Measurements from ENCODE around the gene TANC1. TPM values are rescaled to one million over a fixed set of nuclear protein-coding genes. Genes with fewer than 3 reads are reported as not detected.
A peak's percentile ranks its signal among the peaks of the same experiment; 100 is the strongest.

The TANC1 gene
- total and polyA plus RNA-seq, 2 donors (not counting 3 experiments of a cell fraction or from before 2014, with no cell fraction given) = 58.9 to 99.4 TPM

DNA sequence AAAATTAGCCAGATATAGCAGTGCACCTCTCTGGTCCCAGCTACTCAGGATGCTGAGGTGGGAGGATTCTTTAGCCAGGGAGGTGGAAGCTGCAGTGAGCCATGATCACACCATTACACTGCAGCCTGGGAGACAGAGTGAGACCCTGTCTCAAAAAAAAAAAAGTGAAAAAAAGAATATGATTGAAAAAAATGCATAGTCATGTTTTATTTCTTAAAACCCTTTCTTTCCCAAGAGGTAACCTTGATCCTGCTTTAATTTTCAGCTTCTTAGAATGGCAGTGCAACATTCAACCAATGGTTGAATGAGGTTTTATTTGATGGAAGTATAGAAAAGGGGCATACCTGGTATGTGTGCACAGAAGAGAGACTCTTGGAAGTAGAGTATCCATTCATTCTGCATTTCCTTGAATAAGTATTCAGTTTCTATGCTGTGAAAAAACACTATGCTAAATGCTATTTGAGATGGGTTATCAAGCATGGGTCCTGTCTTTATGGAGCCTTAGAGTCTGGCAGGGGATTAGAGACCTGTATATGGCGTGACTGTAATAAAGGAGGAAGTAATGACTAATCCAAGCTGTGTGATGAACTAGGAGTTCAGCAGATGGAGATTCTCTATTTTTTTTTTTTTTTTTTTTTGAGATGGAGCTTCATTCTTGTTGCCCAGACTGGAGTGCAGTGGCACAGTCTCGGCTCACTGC lies 171.8 kb downstream of the TANC1 start:
- peak; percentile 87 for DNase-seq (ENCODE audit: low read depth, low spot score)
- no peaks in the 10 kb centered on the region for H4K20me1 ChIP-seq (replicated peaks; ENCODE audit: control insufficient read depth, extremely low read depth, insufficient read depth, low read length)
- H3K9ac ChIP-seq (replicated peaks; ENCODE audit: extremely low read depth, insufficient read depth, low read length) = peak overlapping the region; percentile 50
- no peaks in the 10 kb centered on the region for H3K27me3 ChIP-seq (ENCODE audit: control insufficient read depth in 2 of 2, insufficient read depth in 2 of 2, low read length in 2 of 2)
- H3K4me1 ChIP-seq (ENCODE audit: control insufficient read depth, extremely low read depth, insufficient read depth, low read length) = peaks cover 60% of the 10 kb centered on the region
- peaks cover 30% of the 10 kb centered on the region for H3K79me2 ChIP-seq (ENCODE audit: control insufficient read depth, insufficient read depth, low read length)
- TF ChIP-seq POLR2AphosphoS5 (IDR thresholded peaks at IDR 0.05; ENCODE audit: insufficient read depth, low read depth, low read length) (peak; percentile 46), GATA2 (IDR thresholded peaks at IDR 0.05; ENCODE audit: insufficient read depth, insufficient read length, low read depth, low read length) (peak; percentile 15), JUN (IDR thresholded peaks at IDR 0.05; ENCODE audit: borderline replicate concordance, insufficient read depth, insufficient read length, low read depth) (peak; percentile 89), MYC (IDR thresholded peaks at IDR 0.05; ENCODE audit: low read depth, low read length) (no peak), POLR2A (IDR thresholded peaks at IDR 0.05; ENCODE audit: low read depth, low read length) (peak; percentile 34), FOS (IDR thresholded peaks at IDR 0.05; ENCODE audit: borderline replicate concordance, insufficient read depth, low read length) (peak; percentile 83)
- TF ChIP-seq, protein P1, sequence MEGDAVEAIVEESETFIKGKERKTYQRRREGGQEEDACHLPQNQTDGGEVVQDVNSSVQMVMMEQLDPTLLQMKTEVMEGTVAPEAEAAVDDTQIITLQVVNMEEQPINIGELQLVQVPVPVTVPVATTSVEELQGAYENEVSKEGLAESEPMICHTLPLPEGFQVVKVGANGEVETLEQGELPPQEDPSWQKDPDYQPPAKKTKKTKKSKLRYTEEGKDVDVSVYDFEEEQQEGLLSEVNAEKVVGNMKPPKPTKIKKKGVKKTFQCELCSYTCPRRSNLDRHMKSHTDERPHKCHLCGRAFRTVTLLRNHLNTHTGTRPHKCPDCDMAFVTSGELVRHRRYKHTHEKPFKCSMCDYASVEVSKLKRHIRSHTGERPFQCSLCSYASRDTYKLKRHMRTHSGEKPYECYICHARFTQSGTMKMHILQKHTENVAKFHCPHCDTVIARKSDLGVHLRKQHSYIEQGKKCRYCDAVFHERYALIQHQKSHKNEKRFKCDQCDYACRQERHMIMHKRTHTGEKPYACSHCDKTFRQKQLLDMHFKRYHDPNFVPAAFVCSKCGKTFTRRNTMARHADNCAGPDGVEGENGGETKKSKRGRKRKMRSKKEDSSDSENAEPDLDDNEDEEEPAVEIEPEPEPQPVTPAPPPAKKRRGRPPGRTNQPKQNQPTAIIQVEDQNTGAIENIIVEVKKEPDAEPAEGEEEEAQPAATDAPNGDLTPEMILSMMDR (IDR thresholded peaks at IDR 0.05; ENCODE audit: extremely low read depth in 1 of 2, insufficient read depth in 1 of 2, low read depth in 1 of 2, low read length in 2 of 2) = no peak
- FAIRE-seq = peak; percentile 69
- H3K9me3 ChIP-seq (replicated peaks; ENCODE audit: control insufficient read depth, insufficient read depth, low read length) = no peaks in the 10 kb centered on the region
- no peaks in the 10 kb centered on the region for H3K9me1 ChIP-seq (replicated peaks; ENCODE audit: control insufficient read depth, extremely low read depth, insufficient read depth, low read length)
- H3K4me3 ChIP-seq (replicated peaks in 1 of 3; ENCODE audit: insufficient read depth in 1 of 3, low read depth in 1 of 3, low read length in 3 of 3) = no peak overlapping the region
- no peak overlapping the region for H2AFZ ChIP-seq (ENCODE audit: low read depth, low read length)
- ChIA-PET CTCF (interaction anchor here (0.7 to 7.2 kb wide), 13 partner anchors 9 to 109 kb away, joined by 3 to 65 read pairs (median 7); no protein-coding TSS in a partner anchor), POLR2A (interaction anchor here (0.7 to 1.6 kb wide), 3 partner anchors 10 to 572 kb away, joined by 3 to 8 read pairs (median 5); partner anchors contain the start of gene MARCHF7)
- dilution Hi-C loops (cut with MboI; ENCODE audit: extremely low pct_ligation_motif_present, low sequenced_read_pairs) = no loop called here
- peak overlapping the region; percentile 34 for H3K4me2 ChIP-seq (ENCODE audit: insufficient read depth, low read length)
- H3K36me3 ChIP-seq (ENCODE audit: control insufficient read depth in 2 of 2, extremely low read depth in 1 of 2, insufficient read depth in 2 of 2, low read length in 2 of 2) = peaks cover 0 to 5% of the 10 kb centered on the region in 2 experiments
- H3K27ac ChIP-seq (ENCODE audit: insufficient read depth, low read depth, low read length) = peak overlapping the region; percentile 93
- intact Hi-C loops (cut with micrococcal nuclease) = loop anchor here (1.0 kb wide), 1 partner anchor 10 kb away; no protein-coding TSS in a partner anchor
- BruUV-seq (replicated peaks) = TSS peak; percentile 57
